Endothelial cell of umbilical vein (primary cell): Measurements from ENCODE around the gene CATSPERD. TPM values are rescaled to one million over a fixed set of nuclear protein-coding genes. Genes with fewer than 3 reads are reported as not detected.
"Not testable (repeated sequence)": the region's sequence is repeated elsewhere in the genome, so short reads cannot be mapped to it uniquely, and the experiment has no call there.

Experiments
- BruUV-seq: library from RNA; stranded (reverse); fragments of 400-500 nt; replicated peaks from 2 replicates; lab custom pipeline; 2021; lab: Mats Ljungman, UMichigan
- CTCF ChIA-PET: fragments of 300-600, 350-600 bp; sonication (Branson Sonifier 250); formaldehyde crosslinking; loops from one replicate; lab custom pipeline; 2021; ENCODE audit warnings: antibody characterized with exemption, inconsistent platforms; lab: Charles Lee
- POLR2A ChIA-PET: fragments of 300-600, 350-600 bp; sonication (Branson Sonifier 250); formaldehyde crosslinking; loops from one replicate; lab custom pipeline; 2021; ENCODE audit warnings: antibody characterized with exemption, inconsistent platforms; lab: Charles Lee
- DNase-seq: peaks from one replicate; pipeline ENCODE4 v3.0.0-alpha.2; 2011; ENCODE audit warnings: low read depth, low spot score
- FAIRE-seq: peaks from 2 replicates; lab custom pipeline; 2011; peaks lifted over from hg19 to GRCh38; lab: Jason Lieb, UNC
- H2AFZ ChIP-seq: 2 replicates; pipeline ENCODE4 v1.6.0; 2012; ENCODE audit warnings: low read depth, low read length, control low read depth, inconsistent platforms
- H3K27ac ChIP-seq: 2 replicates; pipeline ENCODE4 v1.5.1; 2011; ENCODE audit warnings: low read depth, mild to moderate bottlenecking, control low read depth, low read length, moderate library complexity; ENCODE audit not compliant: insufficient read depth
- H3K27me3 ChIP-seq, 2 experiments: 2 replicates each; pipeline versions ENCODE4 v1.6.0 to v1.6.1; 2011; ENCODE audit warnings: low read length in 2 of 2, mixed read lengths in 1 of 2; ENCODE audit not compliant: control insufficient read depth in 2 of 2, insufficient read depth in 2 of 2
- H3K36me3 ChIP-seq, 2 experiments: 2 replicates in 1 of 2; 3 replicates in 1 of 2; pipeline ENCODE4 v1.5.1; 2011; ENCODE audit warnings: low read length in 2 of 2, mild to moderate bottlenecking in 1 of 2, moderate library complexity in 1 of 2; ENCODE audit not compliant: control insufficient read depth in 2 of 2, insufficient read depth in 2 of 2; ENCODE audit errors: extremely low read depth in 1 of 2
- H3K4me1 ChIP-seq: 3 replicates; pipeline ENCODE4 v1.5.1; 2011; ENCODE audit warnings: mild to moderate bottlenecking, low read length; ENCODE audit not compliant: control insufficient read depth, insufficient read depth; ENCODE audit errors: extremely low read depth
- H3K4me2 ChIP-seq: 2 replicates; pipeline ENCODE4 v1.6.1; 2011; ENCODE audit warnings: low read length, control low read depth, mixed read lengths; ENCODE audit not compliant: insufficient read depth
- H3K4me3 ChIP-seq, 3 experiments: fragments of 200-600 bp in 1 of 3; sonication (generic), shearing (Covaris generic) in 1 of 3; replicated peaks in 1 of 3; 2 replicates each; pipeline ENCODE4 v1.5.1; 2011 to 2016; ENCODE audit warnings: control low read depth in 3 of 3, low read length in 3 of 3, mild to moderate bottlenecking in 2 of 3, inconsistent platforms in 1 of 3, low read depth in 1 of 3, moderate library complexity in 1 of 3; ENCODE audit not compliant: insufficient read depth in 1 of 3
- H3K79me2 ChIP-seq: 2 replicates; pipeline ENCODE4 v1.6.0; 2012; ENCODE audit warnings: low read length, inconsistent platforms; ENCODE audit not compliant: control insufficient read depth, insufficient read depth
- H3K9ac ChIP-seq: replicated peaks from 2 replicates; pipeline ENCODE3; 2011; ENCODE audit warnings: low read length, control low read depth; ENCODE audit not compliant: insufficient read depth; ENCODE audit errors: extremely low read depth
- H3K9me1 ChIP-seq: replicated peaks from 3 replicates; pipeline ENCODE4 v1.6.0; 2011; ENCODE audit warnings: mild to moderate bottlenecking, low read length; ENCODE audit not compliant: control insufficient read depth, insufficient read depth; ENCODE audit errors: extremely low read depth
- H3K9me3 ChIP-seq: replicated peaks from 2 replicates; pipeline ENCODE4 v1.5.1; 2012; ENCODE audit warnings: low read length, inconsistent platforms; ENCODE audit not compliant: control insufficient read depth, insufficient read depth
- H4K20me1 ChIP-seq: replicated peaks from 2 replicates; pipeline ENCODE3; 2011; ENCODE audit warnings: mild to moderate bottlenecking, low read length; ENCODE audit not compliant: control insufficient read depth, insufficient read depth; ENCODE audit errors: extremely low read depth
- EZH2 ChIP-seq: IDR thresholded peaks from 2 replicates; pipeline ENCODE4 v1.6.1; 2012; ENCODE audit warnings: borderline replicate concordance, low read depth, mild to moderate bottlenecking, moderate library complexity, low read length, inconsistent platforms; ENCODE audit not compliant: severe bottlenecking
- GATA2 ChIP-seq: IDR thresholded peaks from 2 replicates; pipeline ENCODE4 v1.7.0; 2011; ENCODE audit warnings: low read depth, mild to moderate bottlenecking, moderate library complexity, mixed read lengths, low read length; ENCODE audit not compliant: insufficient read length, insufficient read depth
- JUN ChIP-seq: IDR thresholded peaks from 2 replicates; pipeline ENCODE4 v1.6.1; 2011; ENCODE audit warnings: borderline replicate concordance, low read depth; ENCODE audit not compliant: insufficient read length, insufficient read depth
- MYC ChIP-seq: IDR thresholded peaks from one replicate; pipeline ENCODE4 v1.6.1; 2011; ENCODE audit warnings: mild to moderate bottlenecking, low read depth, low read length
- POLR2AphosphoS5 ChIP-seq: IDR thresholded peaks from 2 replicates; pipeline ENCODE4 v1.6.1; 2012; ENCODE audit warnings: low read depth, mild to moderate bottlenecking, control low read depth, low read length, moderate library complexity; ENCODE audit not compliant: insufficient read depth
- dilution Hi-C: fragments of 300-500 bp; cut with MboI; formaldehyde crosslinking; loops from one replicate; pipeline ENCODE4 v1.15.0; 2019; ENCODE audit warnings: low sequenced_read_pairs; ENCODE audit not compliant: extremely low pct_ligation_motif_present
- intact Hi-C: fragments of 100-400 bp; cut with micrococcal nuclease; formaldehyde crosslinking; loops from one replicate; pipeline ENCODE4 v1.10.0; 2022
- polyA plus RNA-seq, 4 experiments: library from polyadenylated mRNA; depleted of rRNA in 3 of 4; stranded (reverse) in 3 of 4; unstranded in 1 of 4; fragments of >200 nt; gene quantifications; 2 replicates each; pipeline versions ENCODE4 v1.2.1 to v1.2.3, GENCODE V29; 2011 to 2012; ENCODE audit warnings: missing spikeins in 1 of 4
- total RNA-seq: library from RNA; stranded (reverse); gene quantifications from 2 replicates; pipeline ENCODE4 v1.2.3, GENCODE V29; 2021
- TF ChIP-seq, protein P1 (sequence below): IDR thresholded peaks from 2 replicates; pipeline ENCODE4 v1.6.1; 2011; ENCODE audit not compliant: insufficient read depth, insufficient read length
- TF ChIP-seq, protein P2 (sequence below), 2 donors: IDR thresholded peaks; 1 replicate in 1 of 2; 2 replicates in 1 of 2; pipeline ENCODE4 v1.5.1; 2011; ENCODE audit warnings: low read length in 2 of 2, mild to moderate bottlenecking in 2 of 2, moderate library complexity in 2 of 2, control low read depth in 1 of 2, inconsistent platforms in 1 of 2, low read depth in 1 of 2; ENCODE audit not compliant: insufficient read depth in 1 of 2; ENCODE audit errors: extremely low read depth in 1 of 2

The CATSPERD gene
- total and polyA plus RNA-seq, 2 donors (not counting 3 experiments of a cell fraction or from before 2014, with no cell fraction given) = not detected

DNA sequence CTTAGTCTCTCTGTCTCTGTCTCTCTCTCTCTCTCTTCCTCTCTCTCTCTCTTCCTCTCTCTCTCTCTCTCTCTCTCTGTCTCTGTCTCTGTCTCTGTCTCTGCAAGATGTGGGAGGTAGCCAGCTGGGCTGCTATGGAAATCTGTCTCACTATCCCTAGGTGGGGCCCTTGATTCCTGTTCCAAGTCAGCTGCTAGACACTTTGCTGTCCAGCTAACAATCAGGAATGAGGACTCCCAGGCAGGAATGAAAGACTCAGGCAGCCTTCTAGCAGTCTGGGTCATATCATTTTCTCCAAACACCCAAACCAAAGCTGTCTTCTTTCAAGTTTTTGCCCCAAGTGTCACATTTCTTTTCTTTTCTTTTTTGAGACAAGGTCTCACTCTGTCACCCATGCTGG is 23.2 kb downstream of the CATSPERD start:
- Histone ChIP-seq H3K9me3 (no peaks in the 10 kb centered on the region), H3K9me1 (no peaks in the 10 kb centered on the region), H3K36me3 (no peaks in the 10 kb centered on the region), H3K9ac (no peak overlapping the region), H3K4me3 (no peak overlapping the region), H3K27me3 (no peaks in the 10 kb centered on the region), H2AFZ (no peak overlapping the region), H3K4me2 (no peak overlapping the region), H4K20me1 (no peaks in the 10 kb centered on the region), H3K27ac (no peak overlapping the region), H3K4me1 (no peaks in the 10 kb centered on the region), H3K79me2 (no peaks in the 10 kb centered on the region)
- DNase-seq = no peak
- POLR2A ChIA-PET = no interaction called here
- FAIRE-seq = no peak
- intact Hi-C loops (no loop called here), dilution Hi-C loops (no loop called here)
- CTCF ChIA-PET = interaction anchor here (0.5 kb wide), 1 partner anchor 16 kb away, joined by 3 read pairs; no protein-coding TSS in a partner anchor
- BruUV-seq = no TSS peak
- TF ChIP-seq GATA2 = no peak
- TF ChIP-seq, protein P1, sequence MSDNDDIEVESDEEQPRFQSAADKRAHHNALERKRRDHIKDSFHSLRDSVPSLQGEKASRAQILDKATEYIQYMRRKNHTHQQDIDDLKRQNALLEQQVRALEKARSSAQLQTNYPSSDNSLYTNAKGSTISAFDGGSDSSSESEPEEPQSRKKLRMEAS = no peak
- no peak for TF ChIP-seq MYC
- TF ChIP-seq POLR2AphosphoS5 = no peak
- TF ChIP-seq, protein P2, sequence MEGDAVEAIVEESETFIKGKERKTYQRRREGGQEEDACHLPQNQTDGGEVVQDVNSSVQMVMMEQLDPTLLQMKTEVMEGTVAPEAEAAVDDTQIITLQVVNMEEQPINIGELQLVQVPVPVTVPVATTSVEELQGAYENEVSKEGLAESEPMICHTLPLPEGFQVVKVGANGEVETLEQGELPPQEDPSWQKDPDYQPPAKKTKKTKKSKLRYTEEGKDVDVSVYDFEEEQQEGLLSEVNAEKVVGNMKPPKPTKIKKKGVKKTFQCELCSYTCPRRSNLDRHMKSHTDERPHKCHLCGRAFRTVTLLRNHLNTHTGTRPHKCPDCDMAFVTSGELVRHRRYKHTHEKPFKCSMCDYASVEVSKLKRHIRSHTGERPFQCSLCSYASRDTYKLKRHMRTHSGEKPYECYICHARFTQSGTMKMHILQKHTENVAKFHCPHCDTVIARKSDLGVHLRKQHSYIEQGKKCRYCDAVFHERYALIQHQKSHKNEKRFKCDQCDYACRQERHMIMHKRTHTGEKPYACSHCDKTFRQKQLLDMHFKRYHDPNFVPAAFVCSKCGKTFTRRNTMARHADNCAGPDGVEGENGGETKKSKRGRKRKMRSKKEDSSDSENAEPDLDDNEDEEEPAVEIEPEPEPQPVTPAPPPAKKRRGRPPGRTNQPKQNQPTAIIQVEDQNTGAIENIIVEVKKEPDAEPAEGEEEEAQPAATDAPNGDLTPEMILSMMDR (IDR thresholded peaks at IDR 0.05; ENCODE audit: extremely low read depth in 1 of 2, insufficient read depth in 1 of 2, low read depth in 1 of 2, low read length in 2 of 2) = no peak
- no peak for TF ChIP-seq EZH2
- TF ChIP-seq JUN = no peak

DNA sequence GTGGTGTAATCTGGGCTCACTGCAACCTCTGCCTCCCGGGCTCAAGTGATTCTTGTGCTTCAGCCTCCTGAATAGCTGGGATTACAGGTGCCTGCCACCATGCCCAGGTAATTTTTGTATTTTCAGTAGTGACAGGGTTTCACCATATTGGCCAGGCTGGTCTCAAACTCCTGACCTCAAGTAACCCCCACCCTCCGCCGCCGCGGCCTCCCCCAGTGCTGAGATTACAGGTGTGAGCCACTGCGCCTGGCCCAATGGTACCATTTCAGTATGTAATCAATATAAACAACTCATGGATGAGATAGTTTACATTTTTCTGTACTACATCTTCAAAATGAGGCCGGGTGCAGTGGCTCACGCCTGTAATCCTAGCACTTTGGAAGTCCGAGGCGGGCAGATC is 24.6 kb downstream of the CATSPERD start:
- H3K79me2 ChIP-seq, H3K4me2 ChIP-seq, H3K27ac ChIP-seq, H3K36me3 ChIP-seq, H3K9ac ChIP-seq, BruUV-seq, intact Hi-C loops, H2AFZ ChIP-seq, FAIRE-seq, DNase-seq, H3K4me1 ChIP-seq, H3K9me1 ChIP-seq, H4K20me1 ChIP-seq, CTCF ChIA-PET, H3K9me3 ChIP-seq, dilution Hi-C loops, H3K27me3 ChIP-seq, H3K4me3 ChIP-seq, POLR2A ChIA-PET: not testable (repeated sequence)

DNA sequence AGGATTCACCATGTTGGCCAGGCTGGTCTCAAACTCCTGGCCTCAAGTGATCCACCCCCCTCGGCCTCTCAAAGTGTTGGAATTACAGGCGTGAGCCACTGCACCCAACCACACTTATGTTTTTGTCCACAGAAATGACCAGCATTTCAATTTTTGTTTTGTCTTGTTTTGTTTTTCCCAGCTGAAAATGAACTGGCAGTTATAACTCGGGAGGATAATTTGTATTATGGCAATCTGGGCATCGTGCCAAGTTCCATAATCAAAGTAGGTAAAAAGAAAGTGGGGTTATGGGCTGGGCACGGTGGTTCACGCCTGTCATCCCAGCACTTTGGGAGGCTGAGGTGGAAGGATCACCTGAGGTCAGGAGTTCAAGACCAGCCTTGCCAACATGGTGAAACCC is 28.5 kb downstream of the CATSPERD start:
- POLR2A ChIA-PET, H3K79me2 ChIP-seq, H3K4me1 ChIP-seq, H3K4me2 ChIP-seq, H3K27me3 ChIP-seq, H2AFZ ChIP-seq, H3K4me3 ChIP-seq, BruUV-seq, H3K36me3 ChIP-seq, H3K9me1 ChIP-seq, DNase-seq, FAIRE-seq, H3K9ac ChIP-seq, H4K20me1 ChIP-seq, dilution Hi-C loops, intact Hi-C loops, H3K27ac ChIP-seq, H3K9me3 ChIP-seq: not testable (repeated sequence)
- CTCF ChIA-PET = interaction anchor here (0.6 kb wide), 1 partner anchor 8 kb away, joined by 4 read pairs; no protein-coding TSS in a partner anchor
